Epithelial cell of alveolus of lung (primary cell): ENCODE results near the gene TBP. TPM values are rescaled to one million over a fixed set of nuclear protein-coding genes. Genes with fewer than 3 reads are reported as not detected.

Experiments used
- total RNA-seq: library from RNA; depleted of rRNA; stranded (reverse); fragments of >200 nt; gene quantifications from 2 replicates; pipeline ENCODE4 v1.2.1, GENCODE V29; 2015

TBP gene
- total RNA-seq: 12.2 and 15.5 TPM in 2 replicates

GRCh38 chr6:170554013-170554795, at the start of gene TBP:
Gene TBP (plus strand): TSS chr6:170554369. CDS start chr6:170557030, 2,661 bp downstream.

GRCh38 chr6:170552765-170553533, 1.2 kb upstream of the TBP start, which contains the start of gene PSMB1:
Gene PSMB1 (minus strand): TSS chr6:170553307. CDS start chr6:170553242, 65 bp downstream.

GRCh38 chr6:170584181-170584953, 30.2 kb downstream of the TBP start, which contains the start of gene PDCD2:
Gene PDCD2 (minus strand): TSS chr6:170584637. CDS start chr6:170584581, 56 bp downstream.

Other genes starting within 250 kb of the TBP start
- gene FAM120B, start 247.6 kb upstream of the TBP start, total RNA-seq: 12.8 and 17.6 TPM in 2 replicates
- 235 and 407 TPM in 2 replicates for gene PSMB1, start 1.1 kb upstream of the TBP start, total RNA-seq
- gene PDCD2, start 30.3 kb downstream of the TBP start, total RNA-seq: 58.2 and 71.1 TPM in 2 replicates